ENCODE results near the gene TRMO.

TRMO gene

DNA sequence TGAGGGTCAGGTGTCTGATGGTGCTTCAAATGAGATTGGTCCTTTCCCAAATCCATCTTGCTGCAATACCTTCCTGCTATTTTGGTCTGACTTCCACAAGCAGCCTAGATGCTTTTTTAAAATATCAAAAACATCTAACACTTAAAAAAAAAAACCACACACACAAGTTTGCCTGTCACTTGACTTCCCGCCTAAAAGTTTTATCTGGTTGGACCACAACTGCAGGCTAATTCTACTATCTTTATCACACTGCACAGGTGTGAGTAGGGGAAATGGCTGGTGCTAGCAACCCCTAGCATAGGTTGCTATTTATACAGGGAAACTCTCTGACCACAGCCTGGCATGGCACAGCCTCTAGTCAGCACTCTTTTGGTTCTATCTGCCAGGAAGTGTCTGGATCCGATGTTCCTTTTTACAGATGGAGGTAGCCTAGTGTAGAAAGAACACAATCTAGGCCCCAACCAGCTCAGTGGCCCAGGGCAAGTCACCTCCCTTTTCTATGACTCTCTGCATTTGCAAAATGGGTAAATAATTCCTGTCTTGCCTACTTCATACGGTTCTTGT lies 15.9 kb upstream of the TRMO start, which contains the start of gene HEMGN:
Gene HEMGN (minus strand): TSS at position 92 of the 564 bp plus-strand sequence. CDS start 36 bp downstream, at position 56.
- DNase-seq (ENCODE audit: low spot score): no peak

DNA sequence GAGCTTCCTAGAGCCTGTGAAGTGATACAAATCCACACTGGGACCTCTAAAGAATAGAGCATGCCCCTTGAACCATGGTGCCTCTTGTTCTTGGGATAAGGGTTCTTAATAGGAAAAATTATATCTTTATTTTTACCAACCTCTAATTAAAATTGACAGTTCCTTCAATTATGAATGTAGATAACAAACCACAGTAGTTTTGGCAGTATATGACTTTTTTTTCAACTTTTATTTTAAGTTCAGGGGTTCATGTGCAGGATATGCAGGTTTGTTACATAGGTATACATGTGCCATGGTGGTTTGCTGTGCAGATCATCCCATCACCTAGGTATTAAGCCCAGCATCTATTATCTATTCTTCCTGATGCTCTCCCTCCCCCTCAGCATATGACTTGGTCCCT lies 14.7 kb upstream of the TRMO start:
- DNase-seq (ENCODE audit: low spot score): no peak

DNA sequence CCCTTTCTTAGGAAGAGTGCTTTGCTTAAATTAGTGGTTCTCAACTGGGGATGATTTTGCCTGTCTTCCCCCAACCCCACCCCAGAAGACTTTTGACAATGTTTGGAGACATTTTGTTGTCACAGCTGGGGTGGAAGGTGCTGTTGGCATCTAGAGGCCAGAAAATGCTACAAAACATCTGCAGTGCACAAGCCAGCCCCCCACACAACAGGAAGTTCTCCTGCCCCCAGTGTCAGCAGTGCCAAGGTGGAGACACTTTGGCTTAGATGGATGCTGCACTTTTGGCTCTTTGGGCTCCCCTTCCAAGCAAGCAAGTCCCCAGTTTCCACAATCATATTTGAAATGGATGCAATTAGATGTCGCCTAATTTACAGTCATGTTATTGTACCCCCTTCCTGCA lies 13.0 kb upstream of the TRMO start:
- DNase-seq (ENCODE audit: low spot score): no peak

DNA sequence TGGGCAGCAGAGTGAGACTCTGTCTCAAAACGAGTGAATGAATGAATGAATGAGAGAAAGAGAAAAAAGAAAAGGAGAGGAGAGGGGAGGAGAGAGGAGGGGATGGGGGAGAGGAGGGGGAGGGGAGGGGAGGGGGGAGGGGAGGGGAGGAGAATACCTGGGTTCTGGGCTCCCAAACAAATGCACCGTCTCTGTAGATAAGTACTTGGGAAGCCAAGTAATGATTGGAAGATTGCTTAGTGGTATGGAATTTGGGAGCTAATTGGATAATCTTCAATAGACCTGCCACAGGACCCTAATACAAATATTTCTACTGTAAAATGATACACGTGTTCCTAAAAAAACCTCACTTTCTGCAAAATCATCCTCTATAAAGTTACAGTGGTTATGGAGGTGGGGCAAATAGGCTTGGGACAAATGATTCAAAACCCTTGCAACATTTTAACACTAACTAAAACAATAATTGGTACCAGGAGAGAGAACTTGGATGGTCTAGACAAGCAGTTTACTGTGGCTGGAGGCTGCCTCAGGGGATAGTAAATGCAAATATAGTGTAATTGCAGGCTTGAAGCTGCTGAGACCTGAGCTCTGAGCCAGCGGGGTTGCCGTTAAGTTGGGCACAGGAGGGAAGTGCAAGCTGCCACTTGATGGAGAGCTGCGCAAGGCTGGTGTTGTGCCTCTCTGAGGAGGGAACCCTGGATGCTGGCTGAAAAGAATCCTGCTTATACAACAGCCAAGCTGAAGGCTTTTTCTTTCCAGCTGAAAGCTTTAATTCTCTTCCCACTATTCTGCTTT lies 12.2 kb upstream of the TRMO start:
- DNase-seq (ENCODE audit: low spot score): no peak

DNA sequence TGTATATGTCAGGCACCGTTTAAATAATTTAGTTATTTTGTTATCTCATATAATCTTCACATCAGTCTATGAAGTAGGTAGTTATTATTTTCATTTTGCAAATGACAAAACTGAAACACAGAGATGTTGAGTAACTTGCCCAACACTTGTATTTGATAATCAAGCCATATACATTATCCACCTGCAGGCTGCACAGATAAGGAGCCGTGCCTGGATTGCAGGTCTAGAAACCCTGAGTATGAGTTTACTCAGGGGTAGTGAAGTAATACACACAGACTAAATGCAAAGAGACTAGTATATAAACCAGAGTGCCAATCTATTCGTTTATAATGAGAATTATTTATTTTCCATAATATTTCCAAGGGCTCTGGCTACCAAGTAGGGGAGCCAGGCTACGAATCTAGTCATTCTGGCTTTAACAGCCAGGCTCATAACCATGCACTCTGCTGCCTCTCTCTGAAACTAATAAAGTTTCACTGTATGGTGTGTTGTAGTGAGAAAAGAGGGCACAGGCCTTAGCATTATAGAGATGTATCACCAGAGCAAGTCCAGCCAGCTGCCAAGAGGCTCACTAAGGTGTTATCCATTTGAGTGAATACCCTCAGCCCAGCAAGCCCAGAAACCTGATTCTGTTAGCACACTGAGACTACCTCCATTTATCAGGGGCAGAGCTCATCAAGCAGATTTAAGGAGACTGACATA lies 11.1 kb upstream of the TRMO start:
- no peak for DNase-seq (ENCODE audit: low spot score)

DNA sequence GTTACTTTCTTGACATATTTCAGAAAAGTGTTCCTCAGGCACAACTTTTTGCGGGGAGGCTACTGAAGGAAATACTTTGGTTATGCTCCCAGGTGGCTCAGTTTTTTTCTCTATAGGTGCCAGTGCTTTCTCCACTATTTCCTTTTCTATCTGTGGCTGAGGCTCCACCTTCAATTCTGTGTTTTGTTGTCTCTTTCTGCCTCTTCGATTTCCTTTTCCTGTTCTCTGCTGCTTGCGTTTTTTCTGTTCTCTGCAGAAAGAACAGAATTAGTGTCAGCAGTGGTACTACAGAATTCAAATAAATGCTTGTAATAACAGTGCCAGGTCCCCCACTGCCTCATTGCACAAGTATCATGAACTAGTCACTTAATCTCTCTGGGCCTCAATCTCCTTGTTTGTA lies 8.7 kb upstream of the TRMO start:
- DNase-seq (ENCODE audit: low spot score): no peak

DNA sequence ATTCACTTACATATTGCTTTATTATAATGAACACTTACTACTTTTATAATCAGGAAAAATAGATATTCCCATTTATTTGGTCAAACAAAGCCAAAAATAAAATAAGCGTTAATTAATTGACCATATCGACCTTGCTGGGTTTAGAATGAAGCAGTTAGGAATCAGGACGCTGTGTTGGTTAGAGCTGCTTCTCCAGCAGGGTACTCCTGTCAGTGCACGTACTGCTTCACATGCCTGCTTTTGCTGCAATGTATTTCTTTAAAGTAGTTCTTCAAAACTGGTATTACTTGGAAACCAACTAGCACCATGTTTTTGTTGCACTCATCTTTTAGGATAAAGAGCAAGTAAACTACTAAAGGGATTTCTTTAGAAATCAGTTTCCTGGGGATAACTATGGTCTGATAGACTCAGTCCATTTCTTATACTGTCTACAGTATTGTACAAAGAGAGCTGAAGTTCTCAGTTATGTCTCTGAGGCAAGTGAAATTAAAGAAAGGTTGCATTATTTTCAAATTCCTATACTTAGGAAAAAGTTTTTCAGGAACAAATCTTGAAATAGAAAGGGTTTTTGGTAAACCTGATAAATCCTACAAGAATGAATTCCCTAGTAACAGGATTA lies 6.8 kb upstream of the TRMO start:
- no peak for DNase-seq (ENCODE audit: low spot score)

DNA sequence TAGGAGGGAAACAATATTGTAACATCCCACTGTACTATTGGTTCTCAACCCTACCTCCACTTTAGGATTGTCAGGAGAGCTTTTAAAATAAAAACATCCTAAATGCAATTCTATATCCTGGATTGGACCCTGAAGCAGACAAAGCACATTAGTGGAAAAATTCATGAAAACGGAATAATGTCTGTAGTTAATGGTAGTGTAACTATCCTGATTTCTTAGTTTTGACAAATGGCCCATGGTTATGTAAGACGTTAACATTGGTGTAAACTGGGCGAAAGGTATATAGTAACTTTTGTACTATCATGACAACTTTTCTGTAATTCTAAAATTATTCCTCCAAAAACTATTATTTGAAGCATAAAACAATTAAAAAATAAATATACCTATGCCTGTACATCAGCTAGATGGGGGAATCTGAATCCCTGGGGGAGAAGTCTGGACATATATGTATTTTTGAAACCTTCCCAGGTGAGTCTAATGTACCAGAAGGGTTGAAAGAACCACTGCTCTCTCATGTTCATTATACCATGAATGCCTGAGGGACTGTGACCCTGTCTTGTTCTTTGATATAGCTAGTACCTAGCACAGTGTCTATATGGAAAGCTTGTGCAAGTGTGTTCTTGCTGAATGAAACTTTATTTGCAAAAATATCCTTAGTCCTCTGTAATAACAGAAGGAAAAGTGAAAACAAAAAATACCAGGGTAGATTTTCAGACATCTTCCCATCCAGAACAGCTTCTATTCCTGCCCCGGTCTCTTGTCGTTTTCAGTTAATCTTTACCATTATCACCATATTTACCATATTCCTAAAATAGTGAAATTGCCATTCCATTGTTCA lies 3.4 kb upstream of the TRMO start:
- no peak for DNase-seq (ENCODE audit: low spot score)

DNA sequence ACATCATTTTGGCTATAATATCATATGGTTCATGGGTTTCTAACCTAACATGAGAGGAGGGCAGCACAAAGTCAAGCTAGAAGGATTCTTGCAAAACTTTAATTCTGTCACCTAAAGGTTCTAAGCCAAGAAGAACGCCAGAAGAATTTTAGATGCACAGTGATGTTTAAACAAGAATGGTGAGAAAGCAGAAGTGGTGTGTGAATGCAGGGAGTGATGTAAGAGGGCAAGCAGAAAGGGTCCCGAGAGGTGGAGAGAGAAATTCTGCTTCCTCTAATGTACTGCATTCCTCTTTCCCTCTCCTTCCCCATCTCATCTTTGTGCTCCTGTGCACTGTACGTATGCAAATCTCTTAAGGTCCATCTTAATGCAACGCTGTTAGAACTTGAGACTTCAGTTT lies 2.1 kb upstream of the TRMO start:
- DNase-seq (ENCODE audit: low spot score): no peak

DNA sequence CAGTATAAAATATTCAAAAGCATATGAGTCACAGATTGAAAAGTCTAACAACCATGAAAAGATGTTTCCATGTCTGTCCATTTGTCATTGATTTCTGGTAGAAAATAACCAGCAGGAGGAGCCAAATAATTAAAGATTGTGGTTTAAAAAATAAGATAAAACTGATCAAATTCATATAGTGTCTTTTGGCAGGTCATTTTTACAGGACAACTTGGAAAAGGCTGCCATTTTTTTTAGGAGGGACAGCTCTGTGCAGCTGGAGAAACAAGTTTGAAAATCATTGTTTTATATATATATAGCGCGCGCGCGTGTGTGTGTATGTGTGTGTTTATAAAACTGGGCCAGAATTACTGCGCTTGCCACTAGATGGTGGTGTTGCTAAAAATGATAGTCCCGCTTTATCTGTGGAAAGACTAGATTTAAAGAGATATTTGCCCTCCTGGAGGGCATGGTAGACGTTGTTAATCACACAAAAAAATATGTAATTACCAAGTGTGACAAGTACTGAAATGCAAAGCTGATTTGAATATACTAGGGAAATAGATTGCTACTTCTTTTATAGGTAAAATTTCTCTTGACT lies 1.3 kb upstream of the TRMO start:
- DNase-seq (ENCODE audit: low spot score): peak; percentile 41

DNA sequence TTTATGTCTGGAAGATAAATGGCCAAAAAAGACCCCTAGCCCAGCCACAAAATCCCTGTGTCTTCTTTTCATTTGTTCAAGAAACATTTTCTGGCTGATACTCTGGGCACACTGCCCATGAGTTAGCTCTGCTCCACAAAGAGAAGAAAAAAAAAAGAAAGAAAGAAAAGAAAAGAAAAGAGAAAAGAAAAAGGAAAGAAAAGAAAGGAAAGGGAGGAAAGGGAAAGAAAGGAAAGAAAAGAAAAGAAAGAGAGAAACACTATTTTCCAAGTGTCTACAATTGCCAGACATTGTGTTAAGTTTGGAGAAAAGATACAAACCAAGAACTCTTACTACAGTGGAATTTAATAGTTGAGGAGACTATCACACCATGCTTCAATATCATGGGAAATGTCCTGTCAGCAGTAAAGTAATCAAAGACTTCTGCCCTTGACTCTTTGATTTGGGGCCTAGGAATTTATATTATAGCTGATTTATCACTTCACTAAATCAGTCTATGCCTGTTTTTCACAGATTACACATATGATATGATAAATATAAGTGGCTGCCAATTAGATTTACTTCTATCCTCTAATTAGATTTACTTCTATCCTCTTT lies 3.0 kb downstream of the TRMO start:
- no peak for DNase-seq (ENCODE audit: low spot score)

DNA sequence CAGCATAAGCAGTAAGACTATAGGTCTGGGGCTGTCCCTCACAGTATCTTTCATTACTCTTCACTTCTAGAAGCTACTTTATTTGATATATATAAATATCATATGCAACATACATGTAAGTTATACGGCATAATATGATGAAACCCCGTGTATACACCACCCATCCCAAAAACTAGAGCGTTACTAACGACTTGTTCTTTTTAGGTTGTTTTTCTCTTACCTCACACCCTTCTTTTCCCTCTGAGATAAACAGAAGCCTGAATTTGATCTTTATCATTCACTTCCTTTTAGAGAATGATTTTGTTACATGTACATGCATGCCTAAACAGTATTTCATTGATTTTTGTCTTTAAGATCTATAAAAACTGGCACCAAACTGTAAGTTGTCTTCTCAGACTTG lies 3.7 kb downstream of the TRMO start:
- DNase-seq (ENCODE audit: low spot score): no peak

DNA sequence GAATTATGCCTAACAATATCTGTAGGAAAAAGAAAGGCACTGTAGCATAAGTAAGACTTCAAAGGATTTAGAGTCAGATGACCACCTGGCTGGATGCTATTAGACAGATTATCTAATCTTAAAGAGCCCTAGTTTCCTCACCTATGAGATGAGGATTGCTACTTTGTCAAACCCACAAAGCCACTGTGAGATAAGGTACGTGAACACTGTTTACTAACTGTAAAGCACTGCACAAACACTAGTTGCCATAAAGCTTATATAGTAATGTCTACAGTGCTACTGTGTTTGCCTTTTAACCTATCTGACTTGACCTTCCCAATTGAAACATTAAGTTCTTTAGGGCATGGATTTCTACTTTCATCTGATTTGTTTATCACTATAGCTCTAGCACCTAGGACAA lies 10.3 kb downstream of the TRMO start:
- DNase-seq (ENCODE audit: low spot score): no peak

DNA sequence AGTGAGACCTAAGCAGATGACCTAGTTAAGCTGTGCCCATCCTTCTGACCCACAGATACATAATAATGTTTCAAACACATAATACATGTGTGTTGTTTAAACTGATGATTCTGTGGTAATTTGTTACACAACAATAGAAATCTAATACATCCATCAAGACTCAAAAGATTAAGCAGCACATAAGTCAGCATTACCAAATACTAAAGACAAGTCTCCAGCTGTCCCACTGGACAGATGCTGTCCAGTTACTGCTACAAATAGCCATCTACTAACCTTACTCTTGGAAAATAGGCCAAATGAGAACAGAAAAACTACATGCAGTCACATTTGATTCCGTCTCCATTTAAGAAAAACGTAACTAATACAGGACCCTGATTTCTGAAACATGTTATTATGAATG lies 10.8 kb downstream of the TRMO start:
- DNase-seq (ENCODE audit: low spot score): no peak

DNA sequence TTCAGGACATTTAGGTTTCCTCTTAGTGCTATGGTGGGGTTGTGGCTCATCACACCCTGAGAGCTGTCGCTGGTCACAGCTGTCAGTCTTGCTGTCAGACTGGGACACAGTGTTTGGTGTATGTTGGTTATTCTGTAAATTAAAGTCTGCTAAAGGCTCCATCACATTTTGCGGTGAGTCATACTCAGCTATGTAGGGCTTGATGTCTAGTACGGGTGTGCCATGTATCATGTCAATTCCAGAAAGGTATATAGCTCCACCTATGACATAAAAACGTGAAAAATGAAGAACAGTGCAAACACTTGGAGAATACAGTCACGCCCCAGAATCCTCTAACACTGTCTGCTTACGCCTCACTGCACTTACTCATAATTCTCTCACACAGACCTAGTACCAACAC lies 11.9 kb downstream of the TRMO start:
- no peak for DNase-seq (ENCODE audit: low spot score)

DNA sequence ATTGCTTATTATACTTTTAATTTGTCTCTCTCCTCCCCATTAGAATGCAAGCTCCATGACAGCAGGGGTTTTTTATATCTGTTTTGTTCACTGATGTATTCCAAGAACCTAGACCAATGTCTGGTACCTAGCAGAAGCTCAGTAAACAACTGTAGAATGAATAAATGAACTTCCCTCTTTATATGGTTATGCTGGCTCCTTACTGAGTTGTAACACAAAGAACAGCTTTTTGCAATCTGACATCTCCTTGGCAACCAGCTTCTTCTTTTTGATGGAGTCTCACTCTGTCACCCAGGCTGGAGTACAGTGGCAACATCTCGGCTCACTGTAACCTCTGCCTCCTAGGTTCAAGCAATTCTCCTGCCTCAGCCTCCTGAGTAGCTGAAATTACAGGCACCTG lies 13.6 kb downstream of the TRMO start:
- DNase-seq (ENCODE audit: low spot score): no peak

DNA sequence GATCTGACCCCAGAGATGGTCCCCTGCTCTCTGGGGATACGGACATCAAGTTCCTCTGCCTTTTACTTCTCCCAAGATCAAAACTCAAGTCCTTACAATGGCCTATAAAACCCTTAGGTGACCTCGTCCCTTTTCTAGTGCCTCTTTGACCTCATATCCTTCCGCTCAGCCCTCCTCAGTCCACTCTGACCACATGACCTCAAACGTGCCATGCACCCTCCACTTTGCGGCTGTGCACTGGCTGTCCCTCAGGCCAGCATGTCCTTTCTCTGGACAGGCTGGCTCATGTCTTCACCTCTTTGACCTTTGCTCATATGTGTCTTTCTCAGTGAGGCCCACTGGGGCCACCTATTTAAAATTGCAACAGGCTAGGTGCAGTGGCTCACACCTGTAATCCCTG lies 14.7 kb downstream of the TRMO start:
- no peak for DNase-seq (ENCODE audit: low spot score)

DNA sequence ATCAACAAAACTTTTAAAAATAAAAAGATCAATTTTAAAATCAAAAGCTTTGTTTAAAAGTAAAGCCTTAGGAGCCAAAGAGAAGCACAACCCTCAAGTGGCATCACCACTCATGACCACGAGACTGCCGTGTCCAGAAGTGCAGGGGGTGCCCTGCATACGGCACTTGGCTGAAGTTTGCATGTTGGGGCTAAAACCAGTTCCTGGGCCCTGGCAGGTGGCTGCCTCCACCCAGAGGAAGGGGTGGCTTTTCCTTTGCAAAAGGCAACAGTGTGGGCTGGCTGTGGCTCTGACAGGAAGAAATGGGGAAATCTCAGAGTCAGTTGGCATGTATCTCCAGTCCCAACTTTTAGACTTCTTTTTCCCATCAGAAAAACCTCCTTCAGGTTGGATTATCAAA lies 15.3 kb downstream of the TRMO start:
- DNase-seq (ENCODE audit: low spot score): no peak

DNA sequence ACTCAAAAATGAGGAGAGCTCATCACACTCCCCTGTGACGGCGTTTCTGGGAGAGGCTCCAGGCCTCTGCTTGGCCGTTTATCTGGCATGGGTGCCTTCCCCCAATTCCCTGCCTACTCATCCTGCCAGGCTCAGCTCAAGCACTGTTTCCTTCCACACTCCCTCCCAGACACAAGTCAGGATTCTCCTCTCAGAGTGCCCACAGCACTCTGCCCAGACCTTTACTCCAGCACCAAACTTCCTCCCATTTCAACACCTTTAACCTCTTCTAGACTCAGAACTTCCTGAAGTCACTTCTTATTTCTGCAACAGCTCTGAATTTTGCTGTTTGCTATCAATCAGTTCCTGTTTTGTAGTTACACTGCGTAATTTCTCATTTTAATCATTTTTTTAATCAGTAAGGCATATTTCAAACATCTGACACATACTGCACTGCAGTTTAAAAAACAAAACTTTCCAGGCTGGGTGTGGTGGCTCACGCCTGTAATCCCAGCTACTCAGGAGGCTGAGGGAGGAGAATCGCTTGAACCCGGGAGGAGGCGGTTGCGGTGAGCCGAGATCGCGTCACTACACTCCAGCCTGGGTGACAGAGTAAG lies 16.0 kb downstream of the TRMO start:
- DNase-seq (ENCODE audit: low spot score): no peak

DNA sequence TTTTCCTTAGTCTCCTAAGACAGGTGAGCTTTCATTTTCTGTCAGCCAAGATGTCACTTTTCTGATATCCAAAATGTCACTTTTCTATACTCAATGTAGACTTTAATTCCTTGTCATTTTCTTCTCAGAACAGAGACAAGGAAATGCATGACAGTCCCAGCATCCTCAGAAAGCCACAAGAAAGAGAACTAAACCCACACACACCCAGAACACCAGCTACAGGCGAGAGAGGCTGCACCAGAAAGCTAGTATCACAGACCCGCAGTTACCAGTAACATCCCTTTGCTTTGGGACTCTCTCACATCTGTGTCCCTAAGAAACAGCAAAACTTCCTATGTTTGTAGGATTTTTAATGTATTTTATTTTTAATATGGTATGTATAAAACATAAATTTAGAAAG lies 17.1 kb downstream of the TRMO start:
- DNase-seq (ENCODE audit: low spot score): no peak

DNA sequence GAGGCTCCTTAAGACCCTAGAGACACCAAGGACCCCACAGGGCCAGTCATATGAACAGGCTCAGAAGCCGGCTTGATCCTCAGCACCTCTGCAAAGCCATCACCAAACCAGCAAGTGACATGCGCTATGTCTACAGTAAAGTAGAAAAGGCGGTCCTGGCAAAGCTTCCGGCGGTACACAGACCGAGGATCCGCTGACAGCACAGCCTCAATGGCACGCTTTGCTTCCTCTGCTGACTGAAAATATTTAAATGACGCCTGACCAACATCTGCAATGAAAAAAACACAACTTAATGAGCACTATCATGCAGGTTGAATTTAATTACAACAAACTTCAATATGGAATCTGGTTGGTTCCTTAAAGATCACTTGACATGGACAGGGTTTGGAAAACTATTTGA lies 17.6 kb downstream of the TRMO start:
- no peak for DNase-seq (ENCODE audit: low spot score)
